C4-2B (cell line): ENCODE data around the gene KCNJ15.

Source experiments
- ZFX ChIP-seq: fragments of 450-650 bp; IDR thresholded peaks from 2 replicates; pipeline ENCODE4 v1.6.1; 2017
- TF ChIP-seq, protein P1 (sequence below): fragments of 450-650 bp; conservative IDR thresholded peaks from 2 replicates; pipeline ENCODE4 v1.5.1; 2017; ENCODE audit warnings: mild to moderate bottlenecking

- TF ChIP-seq, protein P1, sequence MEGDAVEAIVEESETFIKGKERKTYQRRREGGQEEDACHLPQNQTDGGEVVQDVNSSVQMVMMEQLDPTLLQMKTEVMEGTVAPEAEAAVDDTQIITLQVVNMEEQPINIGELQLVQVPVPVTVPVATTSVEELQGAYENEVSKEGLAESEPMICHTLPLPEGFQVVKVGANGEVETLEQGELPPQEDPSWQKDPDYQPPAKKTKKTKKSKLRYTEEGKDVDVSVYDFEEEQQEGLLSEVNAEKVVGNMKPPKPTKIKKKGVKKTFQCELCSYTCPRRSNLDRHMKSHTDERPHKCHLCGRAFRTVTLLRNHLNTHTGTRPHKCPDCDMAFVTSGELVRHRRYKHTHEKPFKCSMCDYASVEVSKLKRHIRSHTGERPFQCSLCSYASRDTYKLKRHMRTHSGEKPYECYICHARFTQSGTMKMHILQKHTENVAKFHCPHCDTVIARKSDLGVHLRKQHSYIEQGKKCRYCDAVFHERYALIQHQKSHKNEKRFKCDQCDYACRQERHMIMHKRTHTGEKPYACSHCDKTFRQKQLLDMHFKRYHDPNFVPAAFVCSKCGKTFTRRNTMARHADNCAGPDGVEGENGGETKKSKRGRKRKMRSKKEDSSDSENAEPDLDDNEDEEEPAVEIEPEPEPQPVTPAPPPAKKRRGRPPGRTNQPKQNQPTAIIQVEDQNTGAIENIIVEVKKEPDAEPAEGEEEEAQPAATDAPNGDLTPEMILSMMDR: no peak
- no peak for TF ChIP-seq ZFX
These were observed 85.9 kb downstream of the KCNJ15 start for GRCh38 chr21:38342739-38343138.
